ENCODE measurements around the gene PCDH9. TPM values are rescaled to one million over a fixed set of nuclear protein-coding genes. Genes with fewer than 3 reads are reported as not detected.
"Not testable (repeated sequence)": the region's sequence is repeated elsewhere in the genome, so short reads cannot be mapped to it uniquely, and the experiment has no call there.

PCDH9 gene
- total and polyA plus RNA-seq, 2 experiments from 2014 or later: 0.31 to 0.52 TPM

GRCh38 chr13:66760678-66761077 lies 469.5 kb downstream of the PCDH9 start:
- not testable (repeated sequence) for H3K27ac ChIP-seq (ENCODE audit: low read depth); H3K4me2 ChIP-seq; H3K4me3 Mint-ChIP-seq; H3F3A ChIP-seq (replicated peaks; ENCODE audit: low read depth); H3K9me2 ChIP-seq (ENCODE audit: insufficient read depth); H3K4me1 ChIP-seq (ENCODE audit: insufficient read depth); H3K4me1 Mint-ChIP-seq; H3K27ac Mint-ChIP-seq; H2AFZ ChIP-seq; H3K4me3 ChIP-seq; H3K27me3 Mint-ChIP-seq (ENCODE audit: insufficient read depth, low read depth, poor library complexity); H3K27me3 ChIP-seq (ENCODE audit: insufficient read depth); H3K36me3 ChIP-seq (ENCODE audit: insufficient read depth); ATAC-seq; H4K20me1 ChIP-seq (replicated peaks; ENCODE audit: insufficient read depth); H3K79me2 ChIP-seq (replicated peaks; ENCODE audit: insufficient read depth)
- peaks cover 28% of the 10 kb centered on the region for H3K9me3 Mint-ChIP-seq
- peaks cover 23% of the 10 kb centered on the region for H3K36me3 Mint-ChIP-seq (ENCODE audit: low read depth)
- peak; percentile 13 for DNase-seq (ENCODE audit: low spot score)

GRCh38 chr13:66759919-66760318 lies 470.2 kb downstream of the PCDH9 start:
- no peaks in the 10 kb centered on the region for H4K20me1 ChIP-seq (replicated peaks; ENCODE audit: insufficient read depth)
- H3K36me3 ChIP-seq (ENCODE audit: insufficient read depth): no peaks in the 10 kb centered on the region
- H3K4me2 ChIP-seq: no peak overlapping the region
- H3K9me2 ChIP-seq (ENCODE audit: insufficient read depth): no peaks in the 10 kb centered on the region
- H2AFZ ChIP-seq: no peak overlapping the region
- Mint-ChIP-seq H3K9me3 (peaks cover 28% of the 10 kb centered on the region), H3K4me3 (no peak overlapping the region), H3K36me3 (ENCODE audit: low read depth) (peaks cover 23% of the 10 kb centered on the region), H3K4me1 (no peaks in the 10 kb centered on the region), H3K27me3 (ENCODE audit: insufficient read depth, low read depth, poor library complexity) (no peaks in the 10 kb centered on the region), H3K27ac (no peak overlapping the region)
- no peaks in the 10 kb centered on the region for H3F3A ChIP-seq (replicated peaks; ENCODE audit: low read depth)
- no peaks in the 10 kb centered on the region for H3K27me3 ChIP-seq (ENCODE audit: insufficient read depth)
- DNase-seq (ENCODE audit: low spot score) (no peak), ATAC-seq (no peak)
- no peak overlapping the region for H3K27ac ChIP-seq (ENCODE audit: low read depth)
- H3K4me3 ChIP-seq: no peak overlapping the region
- no peaks in the 10 kb centered on the region for H3K79me2 ChIP-seq (replicated peaks; ENCODE audit: insufficient read depth)
- H3K4me1 ChIP-seq (ENCODE audit: insufficient read depth): no peaks in the 10 kb centered on the region
- no peak for TF ChIP-seq ZNF114 (CRISPR knock-in tag; IDR thresholded peaks at IDR 0.05)
- TF ChIP-seq STAT1 (IDR thresholded peaks at IDR 0.05; ENCODE audit: unreplicated experiment): no peak
- TF ChIP-seq POLR2AphosphoS5 (IDR thresholded peaks at IDR 0.05; ENCODE audit: low read depth): no peak
- no peak for TF ChIP-seq ETS1 (IDR thresholded peaks at IDR 0.05)
- no peak for TF ChIP-seq JUNB (IDR thresholded peaks at IDR 0.05; ENCODE audit: unreplicated experiment)
- TF ChIP-seq EZH2phosphoT487 (IDR thresholded peaks at IDR 0.05; ENCODE audit: unreplicated experiment): no peak
- no peak for TF ChIP-seq EZH2 (IDR thresholded peaks at IDR 0.05; ENCODE audit: low read depth, unreplicated experiment)
- TF ChIP-seq ZNF462 (CRISPR knock-in tag; IDR thresholded peaks at IDR 0.05): no peak
- TF ChIP-seq REST (IDR thresholded peaks at IDR 0.05; ENCODE audit: unreplicated experiment): no peak
- TF ChIP-seq NANOG (IDR thresholded peaks at IDR 0.05; ENCODE audit: borderline replicate concordance): no peak
- no peak for TF ChIP-seq ZNF331 (CRISPR knock-in tag; IDR thresholded peaks at IDR 0.05; ENCODE audit: low read depth)

Data from GM23338 (cell line).